ENCODE results near the gene ERVK3-1.

Gene ERVK3-1

DNA sequence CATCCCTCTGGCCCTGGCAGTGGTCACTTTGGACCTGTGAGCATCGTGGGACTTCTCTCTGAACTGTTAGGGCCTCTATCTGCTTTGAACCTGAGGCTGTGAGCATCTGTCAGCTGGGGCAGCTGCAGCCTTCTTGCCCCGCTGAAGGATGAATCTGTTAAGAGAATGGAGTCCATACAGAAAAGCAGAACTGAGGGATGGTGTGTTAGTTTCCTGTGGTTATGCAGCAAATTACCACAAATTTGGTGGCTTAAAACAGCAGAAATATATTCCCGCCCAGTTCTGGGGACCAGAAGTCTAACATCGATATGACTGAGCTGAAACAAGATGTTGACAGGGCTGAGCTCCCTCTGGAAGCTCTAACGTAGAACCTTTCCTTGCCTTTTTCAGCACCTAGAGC is 59.0 kb downstream of the ERVK3-1 start:
- no peak for DNase-seq
